WTC11 (cell line): ENCODE data around the gene PTPRF.

Experiments
- CREB1 ChIP-seq: sonication (generic); formaldehyde crosslinking; IDR thresholded peaks from 2 replicates; pipeline ENCODE4 v1.8.0; 2023; ENCODE audit warnings: mild to moderate bottlenecking, missing genetic modification reagents
- CTCF ChIP-seq: fragments of 200-600 bp; IDR thresholded peaks from 2 replicates; pipeline ENCODE4 v1.8.0; 2022; ENCODE audit warnings: antibody characterized with exemption
- TF ChIP-seq, protein P1 (sequence below): fragments of 250-450 bp; sonication (Bioruptor Pico); IDR thresholded peaks from 2 replicates; pipeline ENCODE4 v2.1.2; 2022; ENCODE audit warnings: mild to moderate bottlenecking, moderate library complexity

GRCh38 chr1:43518935-43519686 lies 11.6 kb upstream of the PTPRF start:
- no peak for TF ChIP-seq CREB1
- TF ChIP-seq CTCF = no peak
- TF ChIP-seq, protein P1, sequence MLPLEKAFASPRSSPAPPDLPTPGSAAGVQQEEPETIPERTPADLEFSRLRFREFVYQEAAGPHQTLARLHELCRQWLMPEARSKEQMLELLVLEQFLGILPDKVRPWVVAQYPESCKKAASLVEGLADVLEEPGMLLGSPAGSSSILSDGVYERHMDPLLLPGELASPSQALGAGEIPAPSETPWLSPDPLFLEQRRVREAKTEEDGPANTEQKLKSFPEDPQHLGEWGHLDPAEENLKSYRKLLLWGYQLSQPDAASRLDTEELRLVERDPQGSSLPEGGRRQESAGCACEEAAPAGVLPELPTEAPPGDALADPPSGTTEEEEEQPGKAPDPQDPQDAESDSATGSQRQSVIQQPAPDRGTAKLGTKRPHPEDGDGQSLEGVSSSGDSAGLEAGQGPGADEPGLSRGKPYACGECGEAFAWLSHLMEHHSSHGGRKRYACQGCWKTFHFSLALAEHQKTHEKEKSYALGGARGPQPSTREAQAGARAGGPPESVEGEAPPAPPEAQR (CRISPR knock-in tag) = no peak
